Loucy (cell line): ENCODE results near the gene PCDHGC3.

Experiments
- H2AFZ ChIP-seq: fragments of 200-600 bp; sonication (generic); 2 replicates; pipeline ENCODE4 v1.6.0; 2016; ENCODE audit warnings: antibody characterized with exemption, mild to moderate bottlenecking, low read length, moderate library complexity
- H3F3A ChIP-seq: fragments of 200-600 bp; 2 replicates; pipeline ENCODE4 v1.6.0; 2016; ENCODE audit warnings: antibody characterized with exemption, low read depth, mild to moderate bottlenecking
- H3K27me3 ChIP-seq: fragments of 200-600 bp; sonication (generic); 2 replicates; pipeline ENCODE4 v1.6.1; 2014; ENCODE audit warnings: low read length, mild to moderate bottlenecking; ENCODE audit not compliant: insufficient read depth, poor library complexity, severe bottlenecking
- H3K36me3 ChIP-seq: fragments of 200-600 bp; sonication (generic); 2 replicates; pipeline ENCODE4 v1.6.1; 2016; ENCODE audit warnings: low read length; ENCODE audit not compliant: insufficient read depth
- H3K4me1 ChIP-seq: fragments of 200-600 bp; sonication (generic); 2 replicates; pipeline ENCODE4 v1.5.1; 2014; ENCODE audit warnings: low read length, mild to moderate bottlenecking; ENCODE audit not compliant: insufficient read depth, poor library complexity, severe bottlenecking
- H3K4me2 ChIP-seq: fragments of 200-600 bp; sonication (generic); 2 replicates; pipeline ENCODE4 v1.6.0; 2014; ENCODE audit warnings: antibody characterized with exemption, low read length, low read depth, mild to moderate bottlenecking; ENCODE audit not compliant: poor library complexity, severe bottlenecking
- H3K4me3 ChIP-seq: fragments of 200-600 bp; sonication (generic); 2 replicates; pipeline ENCODE4 v1.5.1; 2014; ENCODE audit warnings: low read length, mild to moderate bottlenecking, mixed read lengths; ENCODE audit not compliant: poor library complexity, severe bottlenecking
- H3K79me2 ChIP-seq: fragments of 200-600 bp; sonication (generic); 2 replicates; pipeline ENCODE4 v1.6.1; 2014; ENCODE audit warnings: low read length; ENCODE audit not compliant: insufficient read depth
- H3K9ac ChIP-seq: fragments of 200-600 bp; sonication (generic); 2 replicates; pipeline ENCODE4 v1.6.0; 2014; ENCODE audit warnings: mild to moderate bottlenecking, low read depth, low read length, moderate library complexity; ENCODE audit not compliant: poor library complexity, severe bottlenecking
- H3K9me2 ChIP-seq: fragments of 200-600 bp; sonication (generic); replicated peaks from 2 replicates; pipeline ENCODE4 v1.6.1; 2016; ENCODE audit warnings: low read depth, low read length, mixed read lengths
- H3K9me3 ChIP-seq: fragments of 200-600 bp; sonication (generic); 2 replicates; pipeline ENCODE4 v1.6.1; 2014; ENCODE audit warnings: mild to moderate bottlenecking, antibody characterized with exemption, low read length, low read depth; ENCODE audit not compliant: insufficient read depth
- H4K20me1 ChIP-seq: fragments of 200-600 bp; sonication (generic); 2 replicates; pipeline ENCODE4 v1.6.0; 2014; ENCODE audit warnings: antibody characterized with exemption, low read length, mild to moderate bottlenecking; ENCODE audit not compliant: insufficient read depth, poor library complexity, severe bottlenecking
- EZH2phosphoT487 ChIP-seq: fragments of 200-600 bp; IDR thresholded peaks from 2 replicates; pipeline ENCODE4 v1.6.1; 2018; ENCODE audit warnings: antibody characterized with exemption, mild to moderate bottlenecking, moderate library complexity, borderline replicate concordance
- TF ChIP-seq, protein P1 (sequence below): fragments of 200-600 bp; sonication (generic); conservative IDR thresholded peaks from 2 replicates; pipeline ENCODE4 v1.5.1; 2014; ENCODE audit warnings: mild to moderate bottlenecking, antibody characterized with exemption, low read length

Gene PCDHGC3

GRCh38 chr5:141525653-141526052 lies 49.9 kb downstream of the PCDHGC3 start:
- no peaks in the 10 kb centered on the region for H3K9me2 ChIP-seq
- no peaks in the 10 kb centered on the region for H3F3A ChIP-seq
- H3K9ac ChIP-seq: no peak overlapping the region
- H3K4me1 ChIP-seq: no peaks in the 10 kb centered on the region
- no peaks in the 10 kb centered on the region for H3K79me2 ChIP-seq
- TF ChIP-seq, protein P1, sequence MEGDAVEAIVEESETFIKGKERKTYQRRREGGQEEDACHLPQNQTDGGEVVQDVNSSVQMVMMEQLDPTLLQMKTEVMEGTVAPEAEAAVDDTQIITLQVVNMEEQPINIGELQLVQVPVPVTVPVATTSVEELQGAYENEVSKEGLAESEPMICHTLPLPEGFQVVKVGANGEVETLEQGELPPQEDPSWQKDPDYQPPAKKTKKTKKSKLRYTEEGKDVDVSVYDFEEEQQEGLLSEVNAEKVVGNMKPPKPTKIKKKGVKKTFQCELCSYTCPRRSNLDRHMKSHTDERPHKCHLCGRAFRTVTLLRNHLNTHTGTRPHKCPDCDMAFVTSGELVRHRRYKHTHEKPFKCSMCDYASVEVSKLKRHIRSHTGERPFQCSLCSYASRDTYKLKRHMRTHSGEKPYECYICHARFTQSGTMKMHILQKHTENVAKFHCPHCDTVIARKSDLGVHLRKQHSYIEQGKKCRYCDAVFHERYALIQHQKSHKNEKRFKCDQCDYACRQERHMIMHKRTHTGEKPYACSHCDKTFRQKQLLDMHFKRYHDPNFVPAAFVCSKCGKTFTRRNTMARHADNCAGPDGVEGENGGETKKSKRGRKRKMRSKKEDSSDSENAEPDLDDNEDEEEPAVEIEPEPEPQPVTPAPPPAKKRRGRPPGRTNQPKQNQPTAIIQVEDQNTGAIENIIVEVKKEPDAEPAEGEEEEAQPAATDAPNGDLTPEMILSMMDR: no peak
- no peak for TF ChIP-seq EZH2phosphoT487
- H3K4me2 ChIP-seq: no peak overlapping the region
- no peaks in the 10 kb centered on the region for H3K9me3 ChIP-seq
- no peak overlapping the region for H2AFZ ChIP-seq
- H3K27me3 ChIP-seq: no peaks in the 10 kb centered on the region
- H3K4me3 ChIP-seq: no peak overlapping the region
- no peaks in the 10 kb centered on the region for H4K20me1 ChIP-seq
- H3K36me3 ChIP-seq: peaks cover 99% of the 10 kb centered on the region

DNA sequence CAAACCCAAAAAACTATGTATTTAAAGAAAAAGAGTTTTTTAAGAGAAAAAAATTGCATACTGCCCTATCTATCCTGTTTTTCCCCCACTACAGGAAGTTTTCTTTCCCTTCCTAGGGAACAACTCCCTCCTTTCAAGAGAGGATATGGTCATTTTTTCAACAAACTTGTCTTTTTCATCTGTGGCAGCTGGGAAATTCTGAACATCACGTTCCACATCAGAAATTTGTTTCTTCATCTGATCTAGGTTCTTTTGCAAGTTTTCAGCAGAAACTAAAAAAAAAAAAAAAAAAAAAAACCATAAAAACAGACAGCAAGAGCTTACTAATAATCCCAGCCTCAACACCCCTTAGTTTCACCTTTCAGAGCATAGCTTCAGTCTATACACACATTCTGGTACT lies 51.7 kb downstream of the PCDHGC3 start:
- Histone ChIP-seq H4K20me1 (no peaks in the 10 kb centered on the region), H3K27me3 (no peaks in the 10 kb centered on the region), H3F3A (no peaks in the 10 kb centered on the region), H3K79me2 (no peaks in the 10 kb centered on the region), H3K9me2 (no peaks in the 10 kb centered on the region), H3K9me3 (no peaks in the 10 kb centered on the region), H2AFZ (no peak overlapping the region), H3K4me3 (no peak overlapping the region), H3K4me1 (no peaks in the 10 kb centered on the region), H3K36me3 (peaks cover 99% of the 10 kb centered on the region), H3K9ac (no peak overlapping the region), H3K4me2 (no peak overlapping the region)
- TF ChIP-seq, protein P1: no peak
- no peak for TF ChIP-seq EZH2phosphoT487
